Hepatocyte (in vitro differentiated cells): ENCODE results near the gene PPP1R7. TPM values are rescaled to one million over a fixed set of nuclear protein-coding genes. Genes with fewer than 3 reads are reported as not detected.

ENCODE experiments used
- DNase-seq: peaks from one replicate; pipeline ENCODE4 v3.0.0-alpha.2; 2016; ENCODE audit warnings: low spot score
- H2AFZ ChIP-seq: fragments of 200-600 bp; sonication (generic); 2 replicates; pipeline ENCODE4 v1.6.0; 2016; ENCODE audit warnings: antibody characterized with exemption, mild to moderate bottlenecking
- H3K27ac ChIP-seq: fragments of 200-600 bp; sonication (generic); 2 replicates; pipeline ENCODE4 v1.5.1; 2016; ENCODE audit warnings: mild to moderate bottlenecking
- H3K27me3 ChIP-seq: fragments of 200-600 bp; sonication (generic); 2 replicates; pipeline ENCODE4 v1.6.1; 2016
- H3K36me3 ChIP-seq: fragments of 200-600 bp; sonication (generic); replicated peaks from 2 replicates; pipeline ENCODE4 v1.5.1; 2016; ENCODE audit warnings: low read depth; ENCODE audit not compliant: insufficient read depth
- H3K4me1 ChIP-seq: fragments of 200-600 bp; sonication (generic); 2 replicates; pipeline ENCODE4 v1.5.1; 2016; ENCODE audit warnings: mild to moderate bottlenecking, moderate library complexity; ENCODE audit not compliant: insufficient read depth
- H3K4me2 ChIP-seq: fragments of 200-600 bp; sonication (generic); 2 replicates; pipeline ENCODE4 v1.6.0; 2016
- H3K4me3 ChIP-seq: fragments of 200-600 bp; sonication (generic); 2 replicates; pipeline ENCODE4 v1.5.1; 2016; ENCODE audit warnings: mild to moderate bottlenecking
- H3K79me2 ChIP-seq: fragments of 200-600 bp; sonication (generic); 2 replicates; pipeline ENCODE4 v1.6.0; 2017; ENCODE audit warnings: mild to moderate bottlenecking
- H3K9me2 ChIP-seq: fragments of 200-600 bp; sonication (generic); replicated peaks from 2 replicates; pipeline ENCODE4 v1.6.0; 2017; ENCODE audit warnings: mild to moderate bottlenecking; ENCODE audit not compliant: insufficient read depth
- H3K9me3 ChIP-seq: fragments of 200-600 bp; sonication (generic); 2 replicates; pipeline ENCODE4 v1.5.1; 2016; ENCODE audit warnings: low read depth, mild to moderate bottlenecking
- H4K20me1 ChIP-seq: fragments of 200-600 bp; sonication (generic); 2 replicates; pipeline ENCODE4 v1.6.0; 2016; ENCODE audit warnings: mild to moderate bottlenecking; ENCODE audit not compliant: insufficient read depth, poor library complexity, severe bottlenecking
- EZH2 ChIP-seq: fragments of 200-600 bp; sonication (generic); IDR thresholded peaks from 2 replicates; pipeline ENCODE4 v1.6.1; 2016; ENCODE audit warnings: antibody characterized with exemption, mild to moderate bottlenecking, borderline replicate concordance
- EZH2phosphoT487 ChIP-seq: fragments of 200-600 bp; sonication (generic); IDR thresholded peaks from one replicate; pipeline ENCODE4 v1.6.1; 2018; ENCODE audit warnings: antibody characterized with exemption, mild to moderate bottlenecking, low read depth, moderate library complexity; ENCODE audit not compliant: unreplicated experiment, severe bottlenecking
- WGBS: methylation state at CpG from one replicate; pipeline ENCODE4 v1.1.6; 2016; ENCODE audit warnings: low lambda C conversion rate; ENCODE audit errors: missing lambda C conversion rate; 5-methylcytosine and 5-hydroxymethylcytosine counted together
- polyA plus RNA-seq: library from polyadenylated mRNA; unstranded; fragments of >200 nt; fragmentation: Nextera tagmentation; extraction: Ambion mirVana; gene quantifications from 2 replicates; pipeline ENCODE4 v1.2.1, GENCODE V29; 2016
- total RNA-seq: library from RNA; depleted of rRNA; stranded (reverse); fragments of >200 nt; gene quantifications from 2 replicates; pipeline ENCODE4 v1.2.3, GENCODE V29; 2014
- TF ChIP-seq, protein P1 (sequence below): fragments of 200-600 bp; sonication (generic); IDR thresholded peaks from 2 replicates; pipeline ENCODE4 v1.5.1; 2016; ENCODE audit warnings: antibody characterized with exemption, mild to moderate bottlenecking; ENCODE audit not compliant: poor library complexity

The PPP1R7 gene
- total and polyA plus RNA-seq, 2 experiments from 2014 or later, result 46.7 to 84.9 TPM

DNA sequence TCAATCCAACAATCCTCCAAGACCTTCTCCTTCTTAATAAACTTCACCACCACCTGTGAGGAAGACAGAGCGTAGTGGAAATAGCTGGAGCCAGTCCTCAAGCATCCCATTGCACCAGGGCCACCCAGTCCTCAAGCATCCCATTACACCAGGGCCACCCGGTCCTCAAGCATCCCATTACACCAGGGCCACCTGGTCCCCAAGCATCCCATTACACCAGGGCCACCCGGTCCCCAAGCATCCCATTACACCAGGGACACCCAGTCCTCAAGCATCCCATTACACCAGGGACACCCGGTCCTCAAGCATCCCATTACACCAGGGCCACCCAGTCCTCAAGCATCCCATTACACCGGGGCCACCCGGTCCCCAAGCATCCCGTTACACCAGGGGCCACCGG, 34.9 kb upstream of the PPP1R7 start:
- H3K9me2 ChIP-seq, result no peaks in the 10 kb centered on the region
- no peak overlapping the region for H3K4me2 ChIP-seq
- TF ChIP-seq EZH2phosphoT487 (no peak), EZH2 (no peak)
- no peaks in the 10 kb centered on the region for H3K9me3 ChIP-seq
- no peak overlapping the region for H3K4me3 ChIP-seq
- no peak overlapping the region for H2AFZ ChIP-seq
- 98% methylated on average over 7 of the region's 8 CpGs for WGBS
- H4K20me1 ChIP-seq, result no peaks in the 10 kb centered on the region
- no peak for DNase-seq
- H3K36me3 ChIP-seq, result no peaks in the 10 kb centered on the region
- no peak overlapping the region for H3K27ac ChIP-seq
- H3K79me2 ChIP-seq, result no peaks in the 10 kb centered on the region
- H3K27me3 ChIP-seq, result no peaks in the 10 kb centered on the region
- no peaks in the 10 kb centered on the region for H3K4me1 ChIP-seq

DNA sequence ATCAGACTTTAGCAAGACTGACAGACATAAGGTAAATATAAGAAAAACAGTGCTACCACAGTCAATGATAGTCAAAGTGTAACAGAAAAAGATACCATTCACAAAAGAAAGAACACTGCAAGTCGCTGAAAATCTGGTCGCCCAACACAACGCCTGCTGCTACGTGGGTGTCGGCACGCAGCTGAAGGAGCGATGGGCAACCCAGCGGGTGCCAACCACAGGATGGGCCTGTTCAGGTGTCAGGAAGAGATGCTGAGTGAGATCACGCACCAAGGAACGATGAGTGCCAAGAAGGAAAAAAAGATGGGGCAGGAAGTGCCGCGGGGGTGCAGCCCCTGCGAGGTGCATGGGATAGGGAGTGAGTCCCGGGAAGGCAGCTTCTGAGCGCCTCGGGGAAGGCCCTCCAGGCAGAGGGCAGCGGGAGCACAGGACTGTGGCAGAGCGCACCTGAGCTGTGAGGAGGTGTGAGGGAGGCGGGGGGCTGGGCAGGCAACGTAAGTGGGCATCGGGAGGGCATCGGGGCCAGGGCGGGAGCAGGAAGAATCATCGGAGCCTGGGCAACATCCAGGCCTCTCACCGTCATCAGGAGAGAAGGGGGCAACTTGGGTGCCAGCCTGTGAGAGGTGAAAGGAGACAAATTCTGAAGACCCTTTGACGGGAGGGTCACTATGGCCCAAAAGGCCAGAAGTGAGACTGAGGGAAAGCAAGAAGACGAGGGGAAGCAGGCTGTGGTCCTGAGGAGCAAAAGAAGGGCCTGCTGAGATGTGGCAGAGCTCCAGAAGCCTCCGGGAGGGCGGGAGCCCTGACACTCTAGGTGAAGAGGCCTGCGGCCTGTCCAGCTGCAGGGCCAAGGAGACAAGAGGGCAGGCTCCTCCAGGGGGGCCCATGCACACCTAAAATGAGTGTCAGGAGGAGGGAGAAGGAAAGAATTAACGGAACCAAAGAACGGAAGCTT, 33.4 kb upstream of the PPP1R7 start:
- Histone ChIP-seq H3K4me3 (no peak overlapping the region), H3K36me3 (no peaks in the 10 kb centered on the region)
- WGBS, result 94% methylated on average over 27 of the region's 32 CpGs

DNA sequence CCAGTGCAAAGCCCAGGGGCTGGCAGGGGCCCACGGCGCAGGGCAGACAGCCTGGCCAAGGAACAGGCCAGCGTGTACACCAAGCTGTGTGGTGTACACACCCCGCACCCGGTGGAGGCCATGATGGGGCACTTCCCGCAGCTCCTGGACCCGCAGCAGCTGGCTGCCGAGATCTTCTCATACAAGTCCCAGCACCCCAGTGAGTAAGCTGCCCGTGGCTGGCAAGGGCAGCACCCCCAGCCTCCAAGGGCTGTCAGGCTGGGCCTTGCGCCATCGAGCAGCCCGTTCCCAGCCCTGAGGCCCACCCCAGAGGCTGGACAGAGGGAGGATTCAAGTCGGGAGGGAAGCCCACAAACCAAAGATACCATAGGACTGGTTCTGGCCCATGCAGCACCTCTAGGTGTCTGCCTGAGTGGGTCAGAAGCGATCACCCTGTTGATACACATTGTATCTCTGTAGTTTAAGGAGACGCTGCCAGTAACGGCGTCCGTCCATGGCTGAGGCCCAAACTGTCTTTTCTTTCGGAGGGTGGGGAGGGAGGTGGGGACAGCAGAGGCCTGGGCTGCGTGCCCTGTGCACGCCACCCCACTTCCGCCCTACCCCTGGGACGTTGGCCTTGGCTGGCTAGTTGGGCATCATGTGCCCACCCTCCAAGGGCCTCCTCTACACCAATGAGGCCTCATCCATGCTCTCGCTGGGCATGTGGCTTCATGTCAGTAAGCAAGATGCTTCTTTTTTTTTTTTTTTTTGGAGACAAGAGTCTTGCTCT, 31.3 kb upstream of the PPP1R7 start:
- DNase-seq, result no peak
- no peak overlapping the region for H2AFZ ChIP-seq
- H3K4me2 ChIP-seq, result no peak overlapping the region
- no peak overlapping the region for H3K4me3 ChIP-seq
- H3K4me1 ChIP-seq, result no peaks in the 10 kb centered on the region
- no peak for TF ChIP-seq EZH2
- TF ChIP-seq, protein P1, sequence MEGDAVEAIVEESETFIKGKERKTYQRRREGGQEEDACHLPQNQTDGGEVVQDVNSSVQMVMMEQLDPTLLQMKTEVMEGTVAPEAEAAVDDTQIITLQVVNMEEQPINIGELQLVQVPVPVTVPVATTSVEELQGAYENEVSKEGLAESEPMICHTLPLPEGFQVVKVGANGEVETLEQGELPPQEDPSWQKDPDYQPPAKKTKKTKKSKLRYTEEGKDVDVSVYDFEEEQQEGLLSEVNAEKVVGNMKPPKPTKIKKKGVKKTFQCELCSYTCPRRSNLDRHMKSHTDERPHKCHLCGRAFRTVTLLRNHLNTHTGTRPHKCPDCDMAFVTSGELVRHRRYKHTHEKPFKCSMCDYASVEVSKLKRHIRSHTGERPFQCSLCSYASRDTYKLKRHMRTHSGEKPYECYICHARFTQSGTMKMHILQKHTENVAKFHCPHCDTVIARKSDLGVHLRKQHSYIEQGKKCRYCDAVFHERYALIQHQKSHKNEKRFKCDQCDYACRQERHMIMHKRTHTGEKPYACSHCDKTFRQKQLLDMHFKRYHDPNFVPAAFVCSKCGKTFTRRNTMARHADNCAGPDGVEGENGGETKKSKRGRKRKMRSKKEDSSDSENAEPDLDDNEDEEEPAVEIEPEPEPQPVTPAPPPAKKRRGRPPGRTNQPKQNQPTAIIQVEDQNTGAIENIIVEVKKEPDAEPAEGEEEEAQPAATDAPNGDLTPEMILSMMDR, result no peak
- TF ChIP-seq EZH2phosphoT487, result no peak
- no peaks in the 10 kb centered on the region for H3K79me2 ChIP-seq
- H4K20me1 ChIP-seq, result no peaks in the 10 kb centered on the region
- no peaks in the 10 kb centered on the region for H3K36me3 ChIP-seq
- 95% methylated on average over 24 of the region's 24 CpGs for WGBS
- H3K27me3 ChIP-seq, result no peaks in the 10 kb centered on the region
- no peaks in the 10 kb centered on the region for H3K9me2 ChIP-seq
- no peak overlapping the region for H3K27ac ChIP-seq
- no peaks in the 10 kb centered on the region for H3K9me3 ChIP-seq

More for the DNA sequence above, 33.4 kb upstream of the PPP1R7 start:
- no peaks in the 10 kb centered on the region for H3K4me1 ChIP-seq
- no peaks in the 10 kb centered on the region for H3K79me2 ChIP-seq
- no peaks in the 10 kb centered on the region for H3K9me2 ChIP-seq
- no peaks in the 10 kb centered on the region for H3K27me3 ChIP-seq
- TF ChIP-seq EZH2phosphoT487 (no peak), EZH2 (no peak)
- TF ChIP-seq, protein P1, result no peak
- H2AFZ ChIP-seq, result no peak overlapping the region
- no peak overlapping the region for H3K4me2 ChIP-seq
- H3K27ac ChIP-seq, result no peak overlapping the region
- no peak for DNase-seq
- H4K20me1 ChIP-seq, result no peaks in the 10 kb centered on the region
- no peaks in the 10 kb centered on the region for H3K9me3 ChIP-seq

DNA sequence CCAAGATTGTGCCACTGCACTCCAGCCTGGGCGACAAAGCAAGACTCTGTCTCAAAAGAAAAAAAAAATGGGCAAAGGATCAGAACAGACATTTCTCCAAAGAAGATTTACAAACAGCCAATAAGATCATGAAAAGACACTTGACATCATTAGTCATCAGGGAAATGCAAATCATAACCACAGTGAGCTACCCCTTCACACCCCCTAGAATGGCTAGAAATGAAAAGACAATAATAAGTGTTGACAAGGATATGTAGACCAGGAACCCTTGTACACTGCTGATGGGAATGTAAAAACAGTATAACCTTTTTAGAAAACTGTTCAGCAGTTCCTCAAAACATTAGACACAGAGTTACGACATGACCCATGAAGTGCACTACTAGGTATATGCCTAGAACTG, 29.8 kb upstream of the PPP1R7 start:
- Histone ChIP-seq H3K27me3 (no peaks in the 10 kb centered on the region), H3K9me3 (no peaks in the 10 kb centered on the region), H4K20me1 (no peaks in the 10 kb centered on the region), H3K36me3 (no peaks in the 10 kb centered on the region), H3K79me2 (no peaks in the 10 kb centered on the region), H3K27ac (no peak overlapping the region), H3K4me1 (no peaks in the 10 kb centered on the region), H3K4me2 (no peak overlapping the region), H3K9me2 (no peaks in the 10 kb centered on the region), H2AFZ (no peak overlapping the region), H3K4me3 (no peak overlapping the region)
- TF ChIP-seq EZH2 (no peak), EZH2phosphoT487 (no peak)
- TF ChIP-seq, protein P1, result no peak
- WGBS, result 100% methylated on average over 2 of the region's 2 CpGs
- no peak for DNase-seq
